ENCODE results near the gene ZNF205. TPM values are rescaled to one million over a fixed set of nuclear protein-coding genes. Genes with fewer than 3 reads are reported as not detected.
"Not testable (repeated sequence)": the region's sequence is repeated elsewhere in the genome, so short reads cannot be mapped to it uniquely, and the experiment has no call there.

Gene ZNF205
- total RNA-seq, 2 donors from 2014 or later, result 0.18 TPM; not detected in 1

- Mint-ChIP-seq H3K36me3 (peaks cover 20 to 59% of the 10 kb centered on the region in 2 donors), H3K27ac (peak overlapping the region; percentile 99)
- no peak for ATAC-seq
Observed at GRCh38 chr16:3076577-3076976, 35.8 kb upstream of the ZNF205 start.

DNA sequence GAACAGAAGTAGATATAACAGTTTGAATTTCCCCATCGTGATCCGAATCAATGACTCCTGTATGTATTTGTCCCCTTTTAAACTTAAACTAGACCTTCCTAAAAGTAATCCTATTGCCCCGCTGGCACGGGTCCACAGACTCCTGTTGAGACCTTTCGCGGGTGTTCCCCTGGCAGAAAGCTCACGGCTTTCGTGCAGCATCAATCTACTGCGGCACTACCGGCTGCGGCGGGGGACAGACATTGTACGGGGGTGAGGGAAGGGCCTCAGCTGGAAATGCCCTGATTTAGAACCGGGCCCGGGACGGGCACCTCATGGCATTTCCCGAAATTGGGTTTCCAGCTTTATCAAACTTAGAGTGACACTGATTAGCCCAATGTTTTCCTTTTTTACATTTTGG, 32.4 kb upstream of the ZNF205 start:
- ATAC-seq, result no peak
- Mint-ChIP-seq H3K9me3 (peaks cover 0 to 24% of the 10 kb centered on the region in 2 donors), H3K27ac (peak overlapping the region in 1 of 2 donors; percentile 81), H3K36me3 (peaks cover 20 to 74% of the 10 kb centered on the region in 2 donors)
- DNase-seq (ENCODE audit: low spot score in 2 of 2), result no peak

More at GRCh38 chr16:3076577-3076976, 35.8 kb upstream of the ZNF205 start:
- H3K9me3 Mint-ChIP-seq, result peaks cover 5 to 24% of the 10 kb centered on the region in 2 donors
- no peak for DNase-seq (ENCODE audit: low spot score in 2 of 2)

- ATAC-seq; DNase-seq (ENCODE audit: low spot score in 2 of 2): not testable (repeated sequence)
- peak overlapping the region in 1 of 2 donors; percentile 94 for H3K27ac Mint-ChIP-seq
- peaks cover 0 to 24% of the 10 kb centered on the region in 2 donors for H3K9me3 Mint-ChIP-seq
- peaks cover 20 to 61% of the 10 kb centered on the region in 2 donors for H3K36me3 Mint-ChIP-seq
Observed at GRCh38 chr16:3081957-3082356, 30.4 kb upstream of the ZNF205 start.

- H3K36me3 Mint-ChIP-seq, result peaks cover 12 to 47% of the 10 kb centered on the region in 2 donors
- not testable (repeated sequence) for ATAC-seq; H3K27ac Mint-ChIP-seq; DNase-seq (ENCODE audit: low spot score in 2 of 2)
- H3K9me3 Mint-ChIP-seq, result peaks cover 0 to 15% of the 10 kb centered on the region in 2 donors
Observed at GRCh38 chr16:3083408-3083807, 29.0 kb upstream of the ZNF205 start.

GRCh38 chr16:3084491-3084890, 27.9 kb upstream of the ZNF205 start:
- DNase-seq (ENCODE audit: low spot score in 2 of 2) (no peak), ATAC-seq (no peak)
- Mint-ChIP-seq H3K27ac (no peak overlapping the region), H3K9me3 (peaks cover 0 to 11% of the 10 kb centered on the region in 2 donors), H3K36me3 (peaks cover 7 to 37% of the 10 kb centered on the region in 2 donors)

DNA sequence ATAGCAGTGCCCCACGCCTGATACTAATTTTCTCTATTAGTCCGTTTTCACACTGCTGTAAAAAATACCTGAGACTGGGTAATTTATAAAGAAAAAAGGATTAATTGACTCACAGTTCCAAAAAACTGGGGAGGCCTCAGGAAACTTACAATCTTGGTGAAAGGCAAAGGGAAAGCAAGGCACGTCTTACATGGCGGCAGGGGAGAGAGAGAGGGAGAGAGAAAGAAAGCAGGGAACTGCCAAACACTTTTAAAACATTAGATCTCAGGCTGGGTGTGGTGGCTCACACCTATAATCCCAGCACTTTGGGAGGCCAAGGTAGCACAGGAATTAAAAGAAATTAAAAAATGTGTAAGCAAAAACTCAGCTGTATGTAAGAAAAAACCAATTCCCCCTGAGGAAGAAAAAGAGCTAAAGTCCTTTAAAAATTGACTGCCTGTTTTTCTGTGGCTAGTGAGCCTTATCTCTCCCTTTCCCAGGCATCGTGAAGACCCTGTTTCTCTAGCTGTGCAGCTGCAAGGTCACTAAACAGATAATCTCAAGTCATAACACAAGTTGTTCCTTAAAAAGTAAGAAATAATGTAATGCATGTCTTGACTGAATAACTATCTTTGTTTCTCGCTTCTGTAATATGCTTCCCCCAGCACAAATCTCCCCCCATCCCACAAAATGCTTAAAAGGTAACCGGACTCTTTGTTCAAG, 27.3 kb upstream of the ZNF205 start:
- no peak for ATAC-seq

DNA sequence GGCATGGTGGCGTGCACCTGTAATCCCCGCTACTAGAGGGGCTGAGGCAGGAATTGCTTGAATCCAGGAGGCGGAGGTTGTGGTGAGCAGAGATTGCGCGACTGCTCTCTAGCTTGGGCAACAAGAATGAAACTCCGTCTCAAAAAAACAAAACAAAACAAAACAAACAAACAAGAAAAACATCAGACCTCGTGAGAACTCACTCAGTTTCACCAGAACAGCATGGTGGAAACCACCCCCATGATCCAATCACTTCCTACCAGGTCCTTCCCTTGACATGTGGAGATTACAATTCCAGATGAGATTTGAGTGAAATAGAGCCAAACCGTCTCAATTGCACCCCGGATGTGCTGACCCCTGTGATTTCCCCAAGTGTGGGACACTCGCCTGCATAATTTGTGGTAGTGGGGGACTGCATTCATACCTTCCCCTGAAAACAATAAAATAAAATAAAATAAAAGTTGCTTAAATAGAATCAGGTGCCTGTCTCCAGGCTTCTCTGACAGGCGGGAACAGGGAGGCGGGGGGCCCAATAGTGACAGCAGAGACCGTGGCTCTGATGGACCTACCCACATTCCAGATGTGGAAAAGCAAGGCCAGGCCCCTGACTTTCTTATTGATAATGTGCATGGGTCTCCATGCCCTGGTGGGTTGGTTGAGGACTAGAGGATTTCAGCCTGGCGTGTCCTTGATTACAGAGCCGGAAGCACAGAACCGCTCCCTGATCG, 26.4 kb upstream of the ZNF205 start:
- peaks cover 0 to under 1% of the 10 kb centered on the region in 2 donors for H3K9me3 Mint-ChIP-seq
- H3K36me3 Mint-ChIP-seq, result peaks cover 2 to 22% of the 10 kb centered on the region in 2 donors
- no peak for ATAC-seq
- no peak for DNase-seq (ENCODE audit: low spot score in 2 of 2)
- H3K27ac Mint-ChIP-seq, result peak overlapping the region; percentile 57 to 70

More for the DNA sequence above, 27.3 kb upstream of the ZNF205 start:
- H3K27ac Mint-ChIP-seq, result peak overlapping the region in 1 of 2 donors; percentile 48
- peaks cover 0 to 5% of the 10 kb centered on the region in 2 donors for H3K9me3 Mint-ChIP-seq
- no peak for DNase-seq (ENCODE audit: low spot score in 2 of 2)
- peaks cover 7 to 31% of the 10 kb centered on the region in 2 donors for H3K36me3 Mint-ChIP-seq

- peak; percentile 65 to 66 for ATAC-seq
Observed at GRCh38 chr16:3086596-3087242, 25.7 kb upstream of the ZNF205 start.

DNA sequence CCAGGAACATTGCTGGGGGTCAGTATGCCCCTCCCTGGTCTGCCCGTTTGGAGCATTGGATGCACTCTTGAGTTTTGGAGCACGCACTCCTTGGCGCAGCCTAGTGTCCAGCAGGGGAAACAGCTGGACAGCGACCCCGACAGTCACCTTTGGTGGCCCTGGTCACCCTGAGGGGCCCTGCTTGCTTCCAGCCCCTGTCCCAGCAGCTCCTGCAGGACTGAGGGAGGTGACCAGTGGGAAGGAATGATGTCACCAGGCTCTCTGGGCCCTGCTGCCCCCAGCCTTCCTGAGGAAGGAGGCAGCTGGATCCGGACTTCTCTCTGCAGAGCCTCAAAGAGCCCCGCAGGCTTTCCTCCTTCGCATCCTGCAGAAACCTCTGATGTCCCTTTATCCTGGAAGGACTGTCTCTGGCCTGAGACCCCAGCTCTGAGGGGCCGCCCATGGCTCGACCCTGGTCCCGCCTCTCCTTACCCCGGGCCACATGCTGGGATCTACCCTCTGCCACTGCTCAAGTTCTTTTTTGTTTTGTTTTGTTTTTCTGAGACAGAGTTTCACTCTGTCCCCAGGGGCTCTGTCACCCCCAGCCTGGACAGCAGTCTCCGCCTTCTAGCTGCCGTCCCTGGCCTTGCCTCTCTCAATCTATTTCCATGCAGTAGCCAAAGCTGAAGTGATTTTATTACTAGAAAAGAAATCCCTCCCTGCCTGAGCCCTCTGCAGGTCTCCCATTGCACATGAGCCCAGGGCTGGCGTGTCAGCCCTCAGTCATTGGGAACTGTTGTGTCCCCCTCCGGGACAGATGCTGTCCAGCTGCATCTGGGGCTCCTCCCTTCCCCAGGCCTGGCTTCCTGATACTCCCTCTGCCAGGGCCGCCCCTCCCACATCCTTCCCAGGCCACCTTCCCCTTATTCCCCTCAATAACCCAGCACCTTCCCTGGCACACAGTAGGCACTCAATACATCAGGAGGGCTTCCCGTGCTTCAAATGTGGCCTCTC, 24.8 kb upstream of the ZNF205 start:
- DNase-seq (ENCODE audit: low spot score in 2 of 2), result no peak
- peak; percentile 33 to 67 for ATAC-seq
- Mint-ChIP-seq H3K27ac (peak overlapping the region; percentile 70 to 89), H3K36me3 (peaks cover 0 to 12% of the 10 kb centered on the region in 2 donors), H3K9me3 (no peaks in the 10 kb centered on the region)

More at GRCh38 chr16:3086596-3087242, 25.7 kb upstream of the ZNF205 start:
- no peaks in the 10 kb centered on the region for H3K9me3 Mint-ChIP-seq
- H3K36me3 Mint-ChIP-seq, result peaks cover 0 to 15% of the 10 kb centered on the region in 2 donors
- no peak for DNase-seq (ENCODE audit: low spot score in 2 of 2)
- H3K27ac Mint-ChIP-seq, result peak overlapping the region in 1 of 2 donors; percentile 70

DNA sequence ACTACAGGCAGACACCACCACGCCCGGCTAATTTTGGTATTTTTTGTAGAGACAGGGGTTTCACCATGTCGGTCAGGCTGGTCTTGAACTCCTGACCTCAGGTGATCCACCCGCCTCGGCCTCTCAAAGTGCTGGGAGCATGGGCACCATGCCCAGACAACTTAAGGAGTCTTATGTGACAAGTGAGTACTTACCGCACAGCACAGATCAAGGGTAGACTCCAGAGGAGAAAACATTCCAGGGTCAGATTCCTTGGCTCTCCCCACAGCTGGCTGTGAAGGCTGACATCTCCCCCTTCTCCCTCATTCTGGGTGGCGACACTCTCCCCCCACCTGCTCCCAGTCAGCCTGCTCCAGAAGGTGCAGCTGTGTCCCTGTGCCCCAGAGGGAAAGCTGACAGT, 23.9 kb upstream of the ZNF205 start:
- H3K27ac Mint-ChIP-seq, result peak overlapping the region in 1 of 2 donors; percentile 70
- ATAC-seq, result no peak

DNA sequence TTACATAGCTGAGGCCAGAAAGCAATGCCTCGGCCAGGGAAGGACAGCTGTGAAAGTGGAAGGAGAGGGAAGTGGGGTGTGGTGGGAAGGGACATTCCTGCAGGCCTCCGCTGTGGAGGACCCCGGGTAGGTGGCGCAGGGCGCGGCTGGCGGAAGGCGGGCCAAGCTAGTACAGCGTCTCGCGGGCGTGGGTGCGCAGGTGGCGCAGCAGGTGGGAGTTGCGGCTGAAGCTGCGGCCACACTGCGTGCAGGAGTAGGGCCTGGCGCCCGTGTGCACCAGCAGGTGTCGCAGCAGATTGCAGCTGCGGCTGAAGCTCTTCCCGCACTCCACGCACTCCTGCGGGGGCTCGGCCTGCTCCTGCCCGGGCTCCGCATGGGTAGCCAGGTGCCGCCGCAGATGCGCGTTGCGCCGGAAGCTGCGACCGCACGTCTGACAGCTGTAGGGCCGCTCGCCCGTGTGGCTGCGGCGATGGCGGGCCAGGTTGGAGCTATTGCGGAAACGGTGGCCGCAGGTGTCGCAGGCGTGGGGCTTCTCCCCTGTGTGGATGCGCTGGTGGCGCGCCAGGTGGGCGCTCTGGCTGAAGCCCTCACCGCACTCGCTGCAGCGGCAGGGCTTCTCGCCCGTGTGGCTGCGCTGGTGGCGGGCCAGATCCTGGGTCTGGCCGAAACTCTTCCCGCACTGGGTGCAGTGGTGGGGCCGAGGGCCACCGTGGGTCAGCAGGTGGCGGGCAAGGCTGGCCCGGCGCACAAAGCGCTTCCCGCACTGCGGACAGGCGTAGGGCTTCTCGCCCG, 23.3 kb upstream of the ZNF205 start:
- peak overlapping the region in 1 of 2 donors; percentile 70 for H3K27ac Mint-ChIP-seq

More for the DNA sequence above, 23.9 kb upstream of the ZNF205 start:
- no peak for DNase-seq (ENCODE audit: low spot score in 2 of 2)
- Mint-ChIP-seq H3K9me3 (no peaks in the 10 kb centered on the region), H3K36me3 (peaks cover 0 to 5% of the 10 kb centered on the region in 2 donors)

DNA sequence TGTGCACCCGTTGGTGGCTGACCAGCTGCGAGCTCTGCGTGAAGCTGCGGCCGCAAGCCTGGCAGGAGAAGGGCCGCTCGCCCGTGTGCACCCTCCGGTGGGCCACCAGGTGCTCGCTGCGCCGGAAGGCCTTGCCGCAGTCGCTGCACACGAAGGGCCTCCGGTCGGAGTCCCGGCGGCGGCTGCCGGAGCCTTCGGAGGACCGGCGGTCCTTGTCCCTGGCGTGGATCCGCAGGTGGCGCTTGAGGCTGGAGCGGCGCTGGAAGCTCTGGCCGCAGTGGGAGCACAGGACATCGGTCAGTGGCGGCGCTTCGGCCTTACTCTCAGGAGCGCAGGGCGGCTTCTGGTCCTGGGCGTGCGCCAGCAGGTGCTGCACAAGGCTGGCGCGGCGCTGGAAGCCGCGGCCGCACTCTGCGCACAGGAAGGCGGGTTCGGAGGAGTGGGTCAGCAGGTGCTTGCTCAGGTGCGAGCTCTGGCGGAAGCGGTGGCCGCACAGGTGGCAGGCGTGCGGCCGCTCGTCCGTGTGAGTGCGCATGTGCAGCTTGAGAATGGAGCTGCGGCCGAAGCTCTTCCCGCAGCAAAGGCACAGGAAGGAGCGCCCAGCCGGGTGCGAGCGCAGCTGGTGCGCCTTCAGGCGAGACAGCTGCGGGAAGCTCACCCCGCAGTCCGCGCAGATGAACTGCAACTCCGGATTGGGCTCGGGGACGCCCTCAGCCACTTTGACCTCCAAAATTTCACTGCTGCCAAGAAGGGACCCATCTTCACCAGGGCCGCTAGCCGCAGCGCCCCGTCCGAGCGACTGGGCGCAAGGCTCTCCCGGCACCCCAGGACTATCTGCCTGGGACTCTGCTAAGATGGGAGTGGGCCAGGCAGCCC, 22.4 kb upstream of the ZNF205 start:
- ATAC-seq (no peak), DNase-seq (ENCODE audit: low spot score in 2 of 2) (no peak)
- Mint-ChIP-seq H3K27ac (no peak overlapping the region), H3K36me3 (no peaks in the 10 kb centered on the region), H3K9me3 (no peaks in the 10 kb centered on the region)

More for the DNA sequence above, 23.3 kb upstream of the ZNF205 start:
- no peak for ATAC-seq
- no peak for DNase-seq (ENCODE audit: low spot score in 2 of 2)
- Mint-ChIP-seq H3K36me3 (peaks cover 0 to under 1% of the 10 kb centered on the region in 2 donors), H3K9me3 (no peaks in the 10 kb centered on the region)

DNA sequence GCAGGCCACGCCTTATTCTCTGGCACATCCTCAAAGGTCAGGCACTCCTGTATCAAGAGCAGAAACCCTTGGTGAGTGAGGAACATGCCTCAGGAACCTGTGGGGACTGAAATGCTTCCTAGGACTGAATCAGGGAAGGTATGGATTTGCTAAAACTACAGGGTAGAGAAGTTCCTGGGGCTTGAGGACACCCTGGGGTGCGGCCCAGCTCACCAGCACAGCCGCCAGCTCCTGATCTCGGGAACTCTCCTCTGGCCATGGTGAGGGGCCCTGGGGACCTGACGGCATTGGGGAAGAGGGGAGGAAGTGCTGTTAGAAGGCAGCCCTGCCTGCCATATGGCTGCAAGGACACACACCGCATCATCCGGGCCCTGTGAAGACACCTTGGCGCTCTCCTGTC, 20.8 kb upstream of the ZNF205 start:
- ATAC-seq (no peak), DNase-seq (ENCODE audit: low spot score in 2 of 2) (no peak)
- Mint-ChIP-seq H3K9me3 (no peaks in the 10 kb centered on the region), H3K36me3 (no peaks in the 10 kb centered on the region), H3K27ac (peak overlapping the region in 1 of 2 donors; percentile 45)

DNA sequence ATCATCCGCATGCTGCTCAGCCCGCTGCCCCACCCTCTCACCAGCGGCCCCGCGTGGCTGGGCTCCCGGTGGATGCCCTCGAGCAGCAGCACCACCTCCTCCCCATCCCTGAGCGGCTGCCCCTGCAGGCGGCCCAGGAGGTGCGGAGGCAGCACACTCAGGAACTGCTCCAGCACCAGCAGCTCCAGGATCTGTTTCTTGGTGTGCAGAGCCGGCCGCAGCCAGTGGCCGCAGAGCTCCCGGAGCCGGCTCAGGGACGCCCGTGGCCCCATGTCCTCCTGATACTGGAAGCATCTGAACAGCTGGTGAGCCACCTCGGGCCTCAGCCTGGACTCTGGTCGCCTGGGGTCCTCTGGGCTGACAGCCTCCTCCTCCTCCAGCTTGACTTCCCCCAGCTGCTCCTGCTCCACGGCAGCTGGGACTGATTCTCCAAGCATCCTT, 19.9 kb upstream of the ZNF205 start:
- Mint-ChIP-seq H3K9me3 (no peaks in the 10 kb centered on the region), H3K27ac (no peak overlapping the region), H3K36me3 (no peaks in the 10 kb centered on the region)
- ATAC-seq (no peak), DNase-seq (ENCODE audit: low spot score in 2 of 2) (no peak)
